DND-41 (cell line): ENCODE results near the gene DNAJB4.

Experiments used
- CTCF ChIP-seq: IDR thresholded peaks from 2 replicates; pipeline ENCODE4 v1.5.1; 2012; ENCODE audit warnings: borderline replicate concordance, low read length, moderate library complexity, mild to moderate bottlenecking; ENCODE audit not compliant: poor library complexity, severe bottlenecking; ENCODE audit errors: extremely low read depth
- EZH2 ChIP-seq: IDR thresholded peaks from 3 replicates; pipeline ENCODE4 v1.6.1; 2012; ENCODE audit warnings: borderline replicate concordance, low read depth, mild to moderate bottlenecking, moderate library complexity, low read length, inconsistent platforms; ENCODE audit not compliant: severe bottlenecking

GRCh38 chr1:78006521-78006920 is 1.8 kb downstream of the DNAJB4 start:
- no peak for TF ChIP-seq CTCF
- no peak for TF ChIP-seq EZH2
